K562 (cell line): ENCODE data around the gene SPAG16. TPM values are rescaled to one million over a fixed set of nuclear protein-coding genes. Genes with fewer than 3 reads are reported as not detected.

Experiments used
- ATAC-seq: fragments of 200-7000 bp; cut with Tn5 transposase; 3 replicates; pipeline ENCODE4 v1.9.1; 2020; ENCODE audit warnings: moderate library complexity
- BruUV-seq: library from RNA; stranded (reverse); fragments of 400-500 nt; replicated peaks from 2 replicates; lab custom pipeline; 2021; lab: Mats Ljungman, UMichigan
- CTCF ChIA-PET: fragments of 300-600 bp; formaldehyde crosslinking; extraction: SDS; loops from one replicate; lab custom pipeline; 2021; ENCODE audit warnings: low intra/inter-chr PET ratio; lab: Yijun Ruan, JAX
- POLR2A ChIA-PET: fragments of 300-600, 350-650 bp; sonication (Branson Sonifier 250); formaldehyde crosslinking; extraction: SDS; loops from one replicate; lab custom pipeline; 2021; ENCODE audit warnings: antibody characterized with exemption, inconsistent platforms; lab: Yijun Ruan, JAX
- DNase-seq, 4 experiments: peaks; one replicate each; pipeline versions ENCODE4 v3.0.0 to v3.0.0-alpha.2; 2011 to 2018; ENCODE audit warnings: low spot score in 3 of 4, mixed read lengths in 3 of 4; ENCODE audit errors: extremely low read depth in 1 of 4
- FAIRE-seq: peaks from 2 replicates; lab custom pipeline; 2011; peaks lifted over from hg19 to GRCh38; lab: Jason Lieb, UNC
- H2AFZ ChIP-seq: 2 replicates; pipeline ENCODE4 v1.6.0; 2011; ENCODE audit warnings: low read depth, low read length, control low read depth, inconsistent platforms
- H3K27ac ChIP-seq: fragments of 200-600 bp; 3 replicates; pipeline ENCODE4 v1.8.0; 2011; ENCODE audit warnings: low read depth, mild to moderate bottlenecking, control low read depth, inconsistent platforms, low read length, moderate library complexity, mixed read lengths; ENCODE audit errors: extremely low read depth
- H3K27me3 ChIP-seq, 2 experiments: fragments of 300-600 bp in 1 of 2; 2 replicates in 1 of 2; 3 replicates in 1 of 2; pipeline versions ENCODE4 v1.6.0 to v1.8.0; 2011; ENCODE audit warnings: inconsistent platforms in 2 of 2, low read length in 2 of 2, mild to moderate bottlenecking in 1 of 2, mixed read lengths in 1 of 2, moderate library complexity in 1 of 2; ENCODE audit not compliant: control insufficient read depth in 2 of 2, insufficient read depth in 2 of 2
- H3K36me3 ChIP-seq: fragments of 300-600 bp; 3 replicates; pipeline ENCODE4 v1.8.0; 2011; ENCODE audit warnings: mild to moderate bottlenecking, low read length, inconsistent platforms; ENCODE audit not compliant: control insufficient read depth, insufficient read depth
- H3K4me1 ChIP-seq, 2 experiments: fragments of 200-600 bp in 1 of 2; replicated peaks in 1 of 2; 2 replicates in 1 of 2; 3 replicates in 1 of 2; pipeline versions ENCODE4 v1.5.1 to v1.8.0; 2011; ENCODE audit warnings: inconsistent platforms in 2 of 2, low read length in 2 of 2, mild to moderate bottlenecking in 1 of 2, mixed read lengths in 1 of 2, moderate library complexity in 1 of 2; ENCODE audit not compliant: control insufficient read depth in 2 of 2, insufficient read depth in 2 of 2
- H3K4me2 ChIP-seq: 2 replicates; pipeline ENCODE4 v1.6.1; 2011; ENCODE audit warnings: low read length, control low read depth, inconsistent platforms, mixed read lengths; ENCODE audit not compliant: insufficient read depth
- H3K4me3 ChIP-seq: fragments of 200-600 bp; sonication (generic), shearing (Covaris generic); 2 replicates; pipeline ENCODE4 v1.5.1; 2016; ENCODE audit warnings: control low read depth, inconsistent platforms
- H3K79me2 ChIP-seq: fragments of 200-600 bp; 3 replicates; pipeline ENCODE4 v1.8.0; 2011; ENCODE audit warnings: low read length, inconsistent platforms; ENCODE audit not compliant: control insufficient read depth, insufficient read depth
- H3K9ac ChIP-seq, 2 experiments: 2 replicates each; pipeline versions ENCODE4 v1.6.0 to v1.6.1; 2011; ENCODE audit warnings: low read depth in 2 of 2, low read length in 2 of 2, control low read depth in 1 of 2, inconsistent platforms in 1 of 2, mild to moderate bottlenecking in 1 of 2, mixed read lengths in 1 of 2; ENCODE audit not compliant: insufficient read depth in 1 of 2
- H3K9me1 ChIP-seq: one replicate; pipeline ENCODE4 v1.6.0; 2011; ENCODE audit warnings: inconsistent platforms, mild to moderate bottlenecking, low read length, moderate library complexity; ENCODE audit not compliant: control insufficient read depth, insufficient read depth
- H3K9me3 ChIP-seq: replicated peaks from 2 replicates; pipeline ENCODE4 v1.5.1; 2011; ENCODE audit warnings: low read depth, low read length, inconsistent platforms; ENCODE audit not compliant: control insufficient read depth, insufficient read depth
- H4K20me1 ChIP-seq: replicated peaks from 2 replicates; pipeline ENCODE4 v1.6.1; 2011; ENCODE audit warnings: low read length, inconsistent platforms, mixed read lengths; ENCODE audit not compliant: control insufficient read depth, insufficient read depth
- E2F4 ChIP-seq: sonication (generic); formaldehyde crosslinking; IDR thresholded peaks from 2 replicates; pipeline ENCODE4 v1.8.0; 2022; ENCODE audit warnings: mild to moderate bottlenecking, low read depth, missing genetic modification reagents
- EZH2 ChIP-seq: IDR thresholded peaks from 2 replicates; pipeline ENCODE4 v1.6.1; 2012; ENCODE audit warnings: low read depth, mild to moderate bottlenecking, inconsistent platforms, low read length, borderline replicate concordance
- FOSL1 ChIP-seq: fragments of 200-800 bp; sonication (Bioruptor generic); conservative IDR thresholded peaks from 2 replicates; pipeline ENCODE4 v1.6.1; 2016; ENCODE audit warnings: missing genetic modification characterization, missing compliant biosample characterization
- HDAC1 ChIP-seq, 2 experiments: fragments of 450-650 bp; IDR thresholded peaks; 2 replicates each; pipeline ENCODE4 v1.6.1; 2016 to 2017; ENCODE audit warnings: inconsistent platforms in 1 of 2, mild to moderate bottlenecking in 1 of 2, moderate library complexity in 1 of 2
- KHSRP ChIP-seq: fragments of 450-650 bp; IDR thresholded peaks from 2 replicates; pipeline ENCODE4 v1.6.1; 2017
- MIER1 ChIP-seq: fragments of 450-650 bp; IDR thresholded peaks from 2 replicates; pipeline ENCODE4 v1.6.1; 2016; ENCODE audit warnings: antibody characterized with exemption, mild to moderate bottlenecking, low read depth
- PHF20 ChIP-seq: fragments of 450-650 bp; IDR thresholded peaks from 2 replicates; pipeline ENCODE4 v1.6.1; 2018; ENCODE audit not compliant: partially characterized antibody
- PYGO2 ChIP-seq: fragments of 450-650 bp; IDR thresholded peaks from 2 replicates; pipeline ENCODE4 v1.6.1; 2016; ENCODE audit warnings: mild to moderate bottlenecking, missing genetic modification characterization, moderate library complexity, missing compliant biosample characterization
- RBM17 ChIP-seq: fragments of 200-400 bp; formaldehyde crosslinking; IDR thresholded peaks from 2 replicates; pipeline ENCODE4 v1.6.1; 2017; ENCODE audit warnings: low read depth, mild to moderate bottlenecking, low read length, borderline replicate concordance
- SIN3A ChIP-seq, 2 experiments: fragments of 150-350 bp in 1 of 2; IDR thresholded peaks; 2 replicates each; pipeline ENCODE4 v1.6.1; 2011 to 2016; ENCODE audit warnings: borderline replicate concordance in 2 of 2, low read depth in 2 of 2, low read length in 2 of 2, mild to moderate bottlenecking in 2 of 2, moderate library complexity in 2 of 2; ENCODE audit not compliant: control insufficient read depth in 1 of 2
- SPI1 ChIP-seq: IDR thresholded peaks from 2 replicates; pipeline ENCODE4 v1.6.1; 2011; ENCODE audit warnings: low read depth, low read length, control low read depth, borderline replicate concordance
- TBP ChIP-seq: optimal IDR thresholded peaks from 2 replicates; pipeline ENCODE3; 2011; ENCODE audit warnings: low read depth, low read length, improper control_type of control experiment
- USF1 ChIP-seq: sonication (generic); formaldehyde crosslinking; IDR thresholded peaks from 2 replicates; pipeline ENCODE4 v1.9.0; 2022; ENCODE audit warnings: mild to moderate bottlenecking, missing genetic modification reagents
- ZNF239 ChIP-seq: fragments of 250-450 bp; sonication (Bioruptor Pico); IDR thresholded peaks from 2 replicates; pipeline ENCODE4 v1.4.0; 2020; ENCODE audit warnings: mild to moderate bottlenecking
- ZNF354B ChIP-seq: fragments of 250-450 bp; sonication (Bioruptor Pico); IDR thresholded peaks from 2 replicates; pipeline ENCODE4 v1.4.0; 2020
- ZNF77 ChIP-seq: fragments of 250-450 bp; sonication (Bioruptor Pico); IDR thresholded peaks from 2 replicates; pipeline ENCODE4 v1.5.0; 2020
- WGBS: fragments of 100-300 bp; shearing (Covaris generic); methylation state at CpG from one replicate; pipeline ENCODE4 v1.1.6; 2016; ENCODE audit warnings: low coverage, mixed read lengths; ENCODE audit not compliant: insufficient coverage; ENCODE audit errors: missing lambda C conversion rate; 5-methylcytosine and 5-hydroxymethylcytosine counted together
- in situ Hi-C: fragments of 300-500 bp; cut with MboI; formaldehyde crosslinking; loops from 4 replicates; pipeline ENCODE4 v1.15.0; 2018; ENCODE audit warnings: inconsistent platforms, mixed read lengths
- intact Hi-C: fragments of 100-400 bp; cut with micrococcal nuclease; formaldehyde crosslinking; loops from 2 replicates; pipeline ENCODE4 v1.14.2; 2022
- polyA plus RNA-seq, 8 experiments: library from polyadenylated mRNA; depleted of rRNA in 4 of 8; stranded (reverse) in 5 of 8; unstranded in 3 of 8; fragments of >200 nt; fragmentation: Nextera tagmentation in 2 of 8; fragmentation: Illumina TruSeq in 1 of 8; extraction: Ambion mirVana in 2 of 8; extraction: Trizol in 1 of 8; gene quantifications; 2 replicates each; pipeline versions ENCODE4 v1.2.1 to v1.2.3, GENCODE V29; 2011 to 2014; ENCODE audit warnings: inconsistent platforms in 1 of 8, missing spikeins in 1 of 8
- total RNA-seq, 7 experiments: library from RNA; depleted of rRNA in 6 of 7; stranded (reverse); fragments of >200 nt in 6 of 7; fragmentation: Illumina TruSeq in 2 of 7; extraction: Trizol in 2 of 7; gene quantifications; 2 replicates each; pipeline versions ENCODE4 v1.2.1 to v1.2.3, GENCODE V29; 2011 to 2021; ENCODE audit warnings: low replicate concordance in 1 of 7

Gene SPAG16
- total and polyA plus RNA-seq, 9 of the 15 experiments (the other 6 are each of a cell fraction or from before 2014, with no cell fraction given) = 0.98 to 5.9 (median 3.5) TPM

GRCh38 chr2:213834746-213835145, 550.5 kb downstream of the SPAG16 start:
- Histone ChIP-seq H3K27me3 (no peaks in the 10 kb centered on the region), H3K27ac (no peak overlapping the region), H3K9me3 (no peaks in the 10 kb centered on the region), H3K4me1 (no peaks in the 10 kb centered on the region), H3K4me3 (no peak overlapping the region), H3K79me2 (no peaks in the 10 kb centered on the region), H3K9ac (no peak overlapping the region), H3K4me2 (no peak overlapping the region), H3K9me1 (no peaks in the 10 kb centered on the region), H2AFZ (no peak overlapping the region), H4K20me1 (no peaks in the 10 kb centered on the region), H3K36me3 (no peaks in the 10 kb centered on the region)
- no peak for ATAC-seq
- DNase-seq = no peak
- 0% methylated on average over 1 of the region's 1 CpG for WGBS
- FAIRE-seq = no peak
- no peak for TF ChIP-seq KHSRP
- TF ChIP-seq USF1 (CRISPR knock-in tag) = no peak
- no peak for TF ChIP-seq HDAC1 (IDR thresholded peaks at IDR 0.05)
- no peak for TF ChIP-seq E2F4
- BruUV-seq = no TSS peak
- ChIA-PET POLR2A (no interaction called here), CTCF (no interaction called here)
- intact Hi-C loops (no loop called here), in situ Hi-C loops (no loop called here)

GRCh38 chr2:213846856-213847255, 562.6 kb downstream of the SPAG16 start:
- intact Hi-C loops (no loop called here), in situ Hi-C loops (no loop called here)
- Histone ChIP-seq H3K27me3 (no peaks in the 10 kb centered on the region), H3K79me2 (no peaks in the 10 kb centered on the region), H3K4me3 (no peak overlapping the region), H3K9me3 (no peaks in the 10 kb centered on the region; the same call in 1 of the 2 replicates), H4K20me1 (no peaks in the 10 kb centered on the region), H3K27ac (no peak overlapping the region), H2AFZ (no peak overlapping the region), H3K4me2 (no peak overlapping the region), H3K9ac (no peak overlapping the region), H3K36me3 (no peaks in the 10 kb centered on the region), H3K9me1 (no peaks in the 10 kb centered on the region), H3K4me1 (no peaks in the 10 kb centered on the region)
- POLR2A ChIA-PET = no interaction called here
- WGBS = 0% methylated on average over 1 of the region's 1 CpG
- ATAC-seq = no peak
- no TSS peak for BruUV-seq
- no peak for FAIRE-seq
- no peak for DNase-seq
- CTCF ChIA-PET = no interaction called here
- TF ChIP-seq TBP (no peak), FOSL1 (tag) (no peak), ZNF77 (CRISPR knock-in tag) (no peak), ZNF239 (CRISPR knock-in tag) (no peak), EZH2 (no peak), SIN3A (IDR thresholded peaks at IDR 0.05; ENCODE audit: borderline replicate concordance in 2 of 2, control insufficient read depth in 1 of 2, low read depth in 2 of 2, low read length in 2 of 2) (no peak), PHF20 (no peak), ZNF354B (no peak), MIER1 (no peak), PYGO2 (no peak), SPI1 (no peak), RBM17 (no peak)
